Naive thymus-derived CD4-positive, alpha-beta T cell (primary cell): ENCODE results near the gene FYN. TPM values are rescaled to one million over a fixed set of nuclear protein-coding genes. Genes with fewer than 3 reads are reported as not detected.

Experiments
- ATAC-seq: fragments of 150-1000 bp; cut with Tn5 transposase; 2 replicates; pipeline ENCODE4 v1.10.0; 2021; ENCODE audit warnings: mild to moderate bottlenecking, moderate library complexity
- CTCF ChIA-PET: fragments of 350-600 bp; sonication (Branson Sonifier 250); formaldehyde crosslinking; loops from one replicate; lab custom pipeline; 2021; ENCODE audit warnings: antibody characterized with exemption; lab: Charles Lee
- POLR2A ChIA-PET: fragments of 350-600 bp; sonication (Branson Sonifier 250); formaldehyde crosslinking; loops from one replicate; lab custom pipeline; 2021; ENCODE audit warnings: antibody characterized with exemption, inconsistent platforms; lab: Charles Lee
- DNase-seq, 9 donors: peaks; one replicate each; pipeline versions ENCODE4 v3.0.0 to v3.0.0-alpha.2; 2020 to 2022; ENCODE audit warnings: mixed read lengths in 1 of 9
- H3K27ac ChIP-seq: one replicate; pipeline ENCODE4 v1.7.0; 2013; ENCODE audit warnings: mild to moderate bottlenecking, low read depth, low read length, moderate library complexity
- H3K27me3 ChIP-seq, 2 donors: one replicate each; pipeline ENCODE4 v1.7.0; 2013; ENCODE audit warnings: low read length in 2 of 2, mild to moderate bottlenecking in 2 of 2, moderate library complexity in 2 of 2; ENCODE audit not compliant: control insufficient read depth in 2 of 2, insufficient read depth in 2 of 2
- H3K36me3 ChIP-seq, 3 experiments: 1 replicate in 2 of 3; 2 replicates in 1 of 3; pipeline ENCODE4 v1.7.0; 2013; ENCODE audit warnings: low read length in 3 of 3, mild to moderate bottlenecking in 3 of 3, moderate library complexity in 1 of 3; ENCODE audit not compliant: insufficient read depth in 3 of 3, control insufficient read depth in 2 of 3
- H3K4me1 ChIP-seq, 2 donors: one replicate each; pipeline ENCODE4 v1.7.0; 2013; ENCODE audit warnings: low read length in 2 of 2, mild to moderate bottlenecking in 2 of 2, moderate library complexity in 1 of 2; ENCODE audit not compliant: control insufficient read depth in 2 of 2, insufficient read depth in 2 of 2
- H3K4me3 ChIP-seq: 2 replicates; pipeline ENCODE4 v1.7.0; 2013; ENCODE audit warnings: mild to moderate bottlenecking, low read length
- H3K9me3 ChIP-seq, 3 experiments: 1 replicate in 2 of 3; 2 replicates in 1 of 3; pipeline ENCODE4 v1.7.0; 2013; ENCODE audit warnings: low read length in 3 of 3; ENCODE audit not compliant: control insufficient read depth in 2 of 3
- H3K27ac Mint-ChIP-seq, 9 donors: one replicate each; pipeline ENCODE4 v1.8.0; 2020 to 2022; ENCODE audit warnings: mixed read lengths in 9 of 9, mild to moderate bottlenecking in 8 of 9, moderate library complexity in 5 of 9, inconsistent platforms in 2 of 9
- H3K27me3 Mint-ChIP-seq, 5 donors: one replicate each; pipeline ENCODE4 v1.8.0; 2021 to 2022; ENCODE audit warnings: mixed read lengths in 5 of 5, mild to moderate bottlenecking in 1 of 5
- H3K36me3 Mint-ChIP-seq, 5 donors: one replicate each; pipeline ENCODE4 v1.8.0; 2020 to 2022; ENCODE audit warnings: mixed read lengths in 5 of 5, mild to moderate bottlenecking in 3 of 5, inconsistent platforms in 1 of 5
- H3K4me1 Mint-ChIP-seq, 7 donors: one replicate each; pipeline ENCODE4 v1.8.0; 2020 to 2022; ENCODE audit warnings: mixed read lengths in 7 of 7, mild to moderate bottlenecking in 3 of 7, inconsistent platforms in 1 of 7
- H3K4me3 Mint-ChIP-seq, 10 donors: one replicate each; pipeline ENCODE4 v1.8.0; 2020 to 2022; ENCODE audit warnings: mild to moderate bottlenecking in 10 of 10, mixed read lengths in 10 of 10, moderate library complexity in 6 of 10, inconsistent platforms in 2 of 10
- H3K9me3 Mint-ChIP-seq, 11 donors: one replicate each; pipeline ENCODE4 v1.8.0; 2020 to 2022; ENCODE audit warnings: mixed read lengths in 11 of 11, mild to moderate bottlenecking in 4 of 11, inconsistent platforms in 1 of 11, moderate library complexity in 1 of 11
- intact Hi-C, 2 donors: fragments of 100-400 bp; cut with micrococcal nuclease; formaldehyde crosslinking; loops; one replicate each; pipeline ENCODE4 v1.15.1; 2023
- polyA plus RNA-seq, 2 donors: library from polyadenylated mRNA; unstranded; fragments of 300-500 nt; fragmentation: Illumina TruSeq; gene quantifications; one replicate each; pipeline ENCODE4 v1.2.3, GENCODE V29; 2021
- total RNA-seq, 6 experiments: library from RNA in 5 of 6; stranded (reverse) in 5 of 6; gene quantifications; 1 replicate in 5 of 6; 2 replicates in 1 of 6; pipeline ENCODE4 v1.2.3 and lab custom pipeline; 2021 to 2026

The FYN gene
- total and polyA plus RNA-seq, 7 experiments from 2014 or later: 200 to 720 (median 430) TPM

- Mint-ChIP-seq H3K4me1 (peaks cover 0 to 11% (median 0%) of the 10 kb centered on the region in 7 donors), H3K27me3 (peaks cover 0 to 36% (median 5%) of the 10 kb centered on the region in 5 donors), H3K4me3 (no peak overlapping the region), H3K36me3 (peaks cover 0 to 10% (median 4%) of the 10 kb centered on the region in 5 donors), H3K9me3 (peaks cover 0 to 4% (median 3%) of the 10 kb centered on the region in 11 donors), H3K27ac (no peak overlapping the region)
- DNase-seq: no peak
- Histone ChIP-seq H3K4me1 (no peaks in the 10 kb centered on the region), H3K36me3 (no peaks in the 10 kb centered on the region), H3K27me3 (no peaks in the 10 kb centered on the region), H3K27ac (no peak overlapping the region), H3K4me3 (no peak overlapping the region), H3K9me3 (no peaks in the 10 kb centered on the region)
- no peak for ATAC-seq
- CTCF ChIA-PET: no interaction called here
- POLR2A ChIA-PET: no interaction called here
- intact Hi-C loops: no loop called here
Observed at GRCh38 chr6:111617149-111617548, 256.1 kb downstream of the FYN start.

GRCh38 chr6:111615916-111616612 is 257.2 kb downstream of the FYN start:
- Mint-ChIP-seq H3K9me3 (peaks cover 0 to 12% (median 5%) of the 10 kb centered on the region in 11 donors), H3K4me3 (no peak overlapping the region), H3K27ac (no peak overlapping the region), H3K36me3 (peaks cover 0 to 10% (median 4%) of the 10 kb centered on the region in 5 donors), H3K4me1 (peaks cover 0 to 11% (median 0%) of the 10 kb centered on the region in 7 donors), H3K27me3 (peaks cover 0 to 36% (median 5%) of the 10 kb centered on the region in 5 donors)
- intact Hi-C loops: no loop called here
- Histone ChIP-seq H3K27ac (no peak overlapping the region), H3K36me3 (no peaks in the 10 kb centered on the region), H3K4me1 (no peaks in the 10 kb centered on the region), H3K9me3 (no peaks in the 10 kb centered on the region), H3K27me3 (no peaks in the 10 kb centered on the region), H3K4me3 (no peak overlapping the region)
- DNase-seq (no peak), ATAC-seq (no peak)
- CTCF ChIA-PET: no interaction called here
- POLR2A ChIA-PET: no interaction called here

- no peak for DNase-seq
- POLR2A ChIA-PET: no interaction called here
- peaks cover 0 to 36% (median 5%) of the 10 kb centered on the region in 5 donors for H3K27me3 Mint-ChIP-seq
- H3K9me3 ChIP-seq: no peaks in the 10 kb centered on the region
- no peak overlapping the region for H3K27ac Mint-ChIP-seq
- ATAC-seq: peak; percentile 22
- H3K36me3 Mint-ChIP-seq: peaks cover 0 to 10% (median 4%) of the 10 kb centered on the region in 5 donors
- H3K9me3 Mint-ChIP-seq: peaks cover 0 to 12% (median 5%) of the 10 kb centered on the region in 11 donors
- CTCF ChIA-PET: no interaction called here
- H3K36me3 ChIP-seq: no peaks in the 10 kb centered on the region
- no peak overlapping the region for H3K4me3 Mint-ChIP-seq
- H3K4me3 ChIP-seq: no peak overlapping the region
- intact Hi-C loops: no loop called here
- H3K27ac ChIP-seq: no peak overlapping the region
- peaks cover 0 to 11% (median 0%) of the 10 kb centered on the region in 7 donors for H3K4me1 Mint-ChIP-seq
- no peaks in the 10 kb centered on the region for H3K4me1 ChIP-seq
- H3K27me3 ChIP-seq: no peaks in the 10 kb centered on the region
Observed at GRCh38 chr6:111614833-111615582, 258.2 kb downstream of the FYN start.

- H3K27ac ChIP-seq: no peak overlapping the region
- intact Hi-C loops: no loop called here
- no peak for ATAC-seq
- Mint-ChIP-seq H3K4me1 (peaks cover 0 to 6% (median 0%) of the 10 kb centered on the region in 7 donors), H3K27me3 (peaks cover 0 to 24% (median 5%) of the 10 kb centered on the region in 5 donors), H3K27ac (no peak overlapping the region), H3K36me3 (peaks cover 0 to 10% (median 4%) of the 10 kb centered on the region in 5 donors), H3K9me3 (peaks cover 0 to 12% (median 5%) of the 10 kb centered on the region in 11 donors), H3K4me3 (no peak overlapping the region)
- ChIA-PET CTCF (no interaction called here), POLR2A (interaction anchor here (0.8 kb wide), 1 partner anchor 9 kb away, joined by 3 read pairs; no protein-coding TSS in a partner anchor)
- H3K36me3 ChIP-seq: no peaks in the 10 kb centered on the region
- H3K27me3 ChIP-seq: no peaks in the 10 kb centered on the region
- no peaks in the 10 kb centered on the region for H3K4me1 ChIP-seq
- no peak for DNase-seq
- no peaks in the 10 kb centered on the region for H3K9me3 ChIP-seq
- no peak overlapping the region for H3K4me3 ChIP-seq
Observed at GRCh38 chr6:111612379-111612778, 260.9 kb downstream of the FYN start.

GRCh38 chr6:111610548-111611172 is 262.6 kb downstream of the FYN start:
- ATAC-seq (no peak), DNase-seq (no peak)
- Mint-ChIP-seq H3K27ac (peak overlapping the region in 2 of 9 donors; percentile 18 to 52), H3K9me3 (peaks cover 0 to 12% (median 5%) of the 10 kb centered on the region in 11 donors), H3K27me3 (peaks cover 0 to 15% (median 5%) of the 10 kb centered on the region in 5 donors), H3K4me3 (no peak overlapping the region), H3K36me3 (peaks cover 0 to 10% (median 4%) of the 10 kb centered on the region in 5 donors), H3K4me1 (peaks cover 0 to 15% (median 9%) of the 10 kb centered on the region in 7 donors)
- H3K9me3 ChIP-seq: no peaks in the 10 kb centered on the region
- H3K4me3 ChIP-seq: no peak overlapping the region
- no peaks in the 10 kb centered on the region for H3K36me3 ChIP-seq
- ChIA-PET POLR2A (no interaction called here), CTCF (no interaction called here)
- H3K27ac ChIP-seq: no peak overlapping the region
- no peaks in the 10 kb centered on the region for H3K27me3 ChIP-seq
- intact Hi-C loops: no loop called here
- H3K4me1 ChIP-seq: no peaks in the 10 kb centered on the region
